ENCODE measurements around the gene SUFU. TPM values are rescaled to one million over a fixed set of nuclear protein-coding genes. Genes with fewer than 3 reads are reported as not detected.

SUFU gene
- total RNA-seq, 1 donor from 2014 or later = 4.2 TPM

GRCh38 chr10:102564209-102564834, 60.5 kb downstream of the SUFU start:
- Histone ChIP-seq H3K4me1 (ENCODE audit: control insufficient read depth in 3 of 3, insufficient read depth in 3 of 3, low read length in 3 of 3) (peaks cover 0 to 17% (median 5%) of the 10 kb centered on the region in 3 donors), H3K27ac (ENCODE audit: low read depth, low read length) (no peak overlapping the region), H3K36me3 (ENCODE audit: control insufficient read depth in 3 of 3, insufficient read depth in 3 of 3, low read length in 3 of 3) (no peaks in the 10 kb centered on the region), H3K27me3 (ENCODE audit: control insufficient read depth in 3 of 3, insufficient read depth in 3 of 3, low read length in 3 of 3) (no peaks in the 10 kb centered on the region), H3K4me3 (ENCODE audit: low read length in 3 of 3) (no peak overlapping the region), H3K9me3 (ENCODE audit: control insufficient read depth in 3 of 3, low read length in 3 of 3) (no peaks in the 10 kb centered on the region), H3K9ac (ENCODE audit: low read depth in 1 of 3, low read length in 3 of 3) (no peak overlapping the region)

DNA sequence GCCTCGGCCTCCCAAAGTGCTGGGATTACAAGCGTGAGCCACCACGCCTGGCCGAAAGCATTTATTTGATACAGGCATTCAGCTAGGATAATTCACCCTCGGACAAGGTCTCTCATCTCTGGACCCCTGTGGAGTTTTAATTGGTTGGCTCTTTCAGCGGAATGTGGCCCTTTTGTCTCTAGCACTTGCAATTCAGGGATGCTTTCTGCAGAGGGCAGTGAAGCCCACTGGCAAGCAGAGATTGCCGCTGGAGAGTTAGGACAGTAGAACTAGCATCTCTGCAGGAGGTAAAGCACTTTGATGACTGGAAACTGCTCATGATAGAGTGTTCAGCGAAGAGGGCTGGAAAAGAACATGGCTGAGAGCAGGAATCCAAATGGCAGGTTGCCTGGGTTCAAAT, 62.0 kb downstream of the SUFU start:
- Histone ChIP-seq H3K4me3 (ENCODE audit: low read length in 3 of 3) (no peak overlapping the region), H3K27me3 (ENCODE audit: control insufficient read depth in 3 of 3, insufficient read depth in 3 of 3, low read length in 3 of 3) (no peaks in the 10 kb centered on the region), H3K27ac (ENCODE audit: low read depth, low read length) (no peak overlapping the region), H3K4me1 (ENCODE audit: control insufficient read depth in 3 of 3, insufficient read depth in 3 of 3, low read length in 3 of 3) (peaks cover 0 to 11% (median 0%) of the 10 kb centered on the region in 3 donors), H3K9me3 (ENCODE audit: control insufficient read depth in 3 of 3, low read length in 3 of 3) (no peaks in the 10 kb centered on the region), H3K36me3 (ENCODE audit: control insufficient read depth in 3 of 3, insufficient read depth in 3 of 3, low read length in 3 of 3) (no peaks in the 10 kb centered on the region), H3K9ac (ENCODE audit: low read depth in 1 of 3, low read length in 3 of 3) (no peak overlapping the region)

DNA sequence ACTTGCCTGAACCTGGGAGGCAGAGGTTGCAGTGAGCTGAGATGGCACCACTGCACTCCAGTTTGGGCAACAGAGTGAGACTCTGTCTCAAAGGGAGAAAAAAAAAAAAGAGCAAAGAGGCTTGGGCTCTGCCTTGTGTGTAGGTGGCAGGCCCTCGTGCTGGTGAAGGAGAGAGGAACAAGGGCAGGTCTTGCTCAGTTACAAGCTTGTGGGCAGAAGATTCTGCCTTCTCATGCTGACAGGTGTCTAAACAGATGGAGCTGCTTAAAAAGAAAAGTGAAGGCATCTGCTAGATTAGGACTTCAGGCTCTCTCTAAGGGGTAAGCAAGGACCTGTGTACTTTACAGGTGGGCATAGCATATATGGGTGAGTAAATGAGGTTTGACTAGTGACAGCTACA, 75.0 kb downstream of the SUFU start:
- no peaks in the 10 kb centered on the region for H3K27me3 ChIP-seq (ENCODE audit: control insufficient read depth in 3 of 3, insufficient read depth in 3 of 3, low read length in 3 of 3)
- H3K4me1 ChIP-seq (ENCODE audit: control insufficient read depth in 3 of 3, insufficient read depth in 3 of 3, low read length in 3 of 3) = peaks cover 0 to 18% (median 15%) of the 10 kb centered on the region in 3 donors
- H3K9me3 ChIP-seq (ENCODE audit: control insufficient read depth in 3 of 3, low read length in 3 of 3) = no peaks in the 10 kb centered on the region
- H3K9ac ChIP-seq (ENCODE audit: low read depth in 1 of 3, low read length in 3 of 3) = no peak overlapping the region
- no peak overlapping the region for H3K27ac ChIP-seq (ENCODE audit: low read depth, low read length)
- no peaks in the 10 kb centered on the region for H3K36me3 ChIP-seq (ENCODE audit: control insufficient read depth in 3 of 3, insufficient read depth in 3 of 3, low read length in 3 of 3)
- no peak overlapping the region for H3K4me3 ChIP-seq (ENCODE audit: low read length in 3 of 3)

GRCh38 chr10:102579328-102579727, 75.6 kb downstream of the SUFU start:
- Histone ChIP-seq H3K27me3 (ENCODE audit: control insufficient read depth in 3 of 3, insufficient read depth in 3 of 3, low read length in 3 of 3) (no peaks in the 10 kb centered on the region), H3K9ac (ENCODE audit: low read depth in 1 of 3, low read length in 3 of 3) (no peak overlapping the region), H3K4me3 (ENCODE audit: low read length in 3 of 3) (no peak overlapping the region), H3K27ac (ENCODE audit: low read depth, low read length) (no peak overlapping the region), H3K4me1 (ENCODE audit: control insufficient read depth in 3 of 3, insufficient read depth in 3 of 3, low read length in 3 of 3) (peaks cover 0 to 18% (median 15%) of the 10 kb centered on the region in 3 donors), H3K9me3 (ENCODE audit: control insufficient read depth in 3 of 3, low read length in 3 of 3) (no peaks in the 10 kb centered on the region), H3K36me3 (ENCODE audit: control insufficient read depth in 3 of 3, insufficient read depth in 3 of 3, low read length in 3 of 3) (no peaks in the 10 kb centered on the region)

DNA sequence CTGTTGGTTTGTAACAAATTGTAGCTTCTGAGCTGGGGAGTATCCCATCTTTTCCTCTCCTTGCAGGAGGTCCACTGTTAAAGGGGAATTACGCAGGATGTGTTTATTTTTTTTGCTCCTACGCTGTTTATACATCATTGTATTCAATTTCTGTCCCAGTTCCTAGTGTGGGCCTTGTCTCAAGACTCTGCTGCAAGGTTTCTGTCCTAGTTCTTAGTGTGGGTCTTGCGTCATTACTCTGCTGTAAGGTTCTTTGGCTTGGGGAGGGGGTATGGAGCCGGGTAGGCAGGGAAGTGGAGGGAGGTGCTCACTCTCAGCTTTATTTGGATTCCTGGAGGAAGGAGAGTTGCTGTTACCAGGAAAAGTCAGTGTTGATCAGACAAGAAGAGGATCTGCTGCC, 76.5 kb downstream of the SUFU start:
- Histone ChIP-seq H3K9me3 (ENCODE audit: control insufficient read depth in 3 of 3, low read length in 3 of 3) (no peaks in the 10 kb centered on the region), H3K36me3 (ENCODE audit: control insufficient read depth in 3 of 3, insufficient read depth in 3 of 3, low read length in 3 of 3) (no peaks in the 10 kb centered on the region), H3K27me3 (ENCODE audit: control insufficient read depth in 3 of 3, insufficient read depth in 3 of 3, low read length in 3 of 3) (no peaks in the 10 kb centered on the region), H3K27ac (ENCODE audit: low read depth, low read length) (no peak overlapping the region), H3K9ac (ENCODE audit: low read depth in 1 of 3, low read length in 3 of 3) (no peak overlapping the region), H3K4me3 (ENCODE audit: low read length in 3 of 3) (no peak overlapping the region), H3K4me1 (ENCODE audit: control insufficient read depth in 3 of 3, insufficient read depth in 3 of 3, low read length in 3 of 3) (peaks cover 0 to 17% (median 14%) of the 10 kb centered on the region in 3 donors)

- no peak overlapping the region for H3K4me3 ChIP-seq (ENCODE audit: low read length in 3 of 3)
- H3K9ac ChIP-seq (ENCODE audit: low read depth in 1 of 3, low read length in 3 of 3) = no peak overlapping the region
- no peaks in the 10 kb centered on the region for H3K9me3 ChIP-seq (ENCODE audit: control insufficient read depth in 3 of 3, low read length in 3 of 3)
- H3K27ac ChIP-seq (ENCODE audit: low read depth, low read length) = no peak overlapping the region
- H3K4me1 ChIP-seq (ENCODE audit: control insufficient read depth in 3 of 3, insufficient read depth in 3 of 3, low read length in 3 of 3) = peaks cover 0 to 10% (median 9%) of the 10 kb centered on the region in 3 donors
- H3K27me3 ChIP-seq (ENCODE audit: control insufficient read depth in 3 of 3, insufficient read depth in 3 of 3, low read length in 3 of 3) = no peaks in the 10 kb centered on the region
- no peaks in the 10 kb centered on the region for H3K36me3 ChIP-seq (ENCODE audit: control insufficient read depth in 3 of 3, insufficient read depth in 3 of 3, low read length in 3 of 3)
These were observed 77.6 kb downstream of the SUFU start for GRCh38 chr10:102581401-102581800.

- no peaks in the 10 kb centered on the region for H3K9me3 ChIP-seq (ENCODE audit: control insufficient read depth in 3 of 3, low read length in 3 of 3)
These were observed 78.3 kb downstream of the SUFU start for GRCh38 chr10:102581981-102582580.

GRCh38 chr10:102583435-102584417, 80.0 kb downstream of the SUFU start:
- no peak overlapping the region for H3K27ac ChIP-seq (ENCODE audit: low read depth, low read length)
- no peak overlapping the region for H3K9ac ChIP-seq (ENCODE audit: low read depth in 1 of 3, low read length in 3 of 3)
- peaks cover 0 to 10% (median 9%) of the 10 kb centered on the region in 3 donors for H3K4me1 ChIP-seq (ENCODE audit: control insufficient read depth in 3 of 3, insufficient read depth in 3 of 3, low read length in 3 of 3)
- no peaks in the 10 kb centered on the region for H3K36me3 ChIP-seq (ENCODE audit: control insufficient read depth in 3 of 3, insufficient read depth in 3 of 3, low read length in 3 of 3)
- H3K4me3 ChIP-seq (ENCODE audit: low read length in 3 of 3) = no peak overlapping the region
- H3K27me3 ChIP-seq (ENCODE audit: control insufficient read depth in 3 of 3, insufficient read depth in 3 of 3, low read length in 3 of 3) = no peaks in the 10 kb centered on the region
- no peaks in the 10 kb centered on the region for H3K9me3 ChIP-seq (ENCODE audit: control insufficient read depth in 3 of 3, low read length in 3 of 3)

More at GRCh38 chr10:102581981-102582580, 78.3 kb downstream of the SUFU start:
- Histone ChIP-seq H3K4me1 (ENCODE audit: control insufficient read depth in 3 of 3, insufficient read depth in 3 of 3, low read length in 3 of 3) (peaks cover 0 to 10% (median 9%) of the 10 kb centered on the region in 3 donors), H3K4me3 (ENCODE audit: low read length in 3 of 3) (no peak overlapping the region), H3K27ac (ENCODE audit: low read depth, low read length) (no peak overlapping the region), H3K27me3 (ENCODE audit: control insufficient read depth in 3 of 3, insufficient read depth in 3 of 3, low read length in 3 of 3) (no peaks in the 10 kb centered on the region), H3K36me3 (ENCODE audit: control insufficient read depth in 3 of 3, insufficient read depth in 3 of 3, low read length in 3 of 3) (no peaks in the 10 kb centered on the region), H3K9ac (ENCODE audit: low read depth in 1 of 3, low read length in 3 of 3) (peak overlapping the region in 1 of 3 donors; percentile 40)

- Histone ChIP-seq H3K9ac (ENCODE audit: low read depth in 1 of 3, low read length in 3 of 3) (peak overlapping the region in 1 of 3 donors; percentile 25), H3K36me3 (ENCODE audit: control insufficient read depth in 3 of 3, insufficient read depth in 3 of 3, low read length in 3 of 3) (no peaks in the 10 kb centered on the region)
These were observed 81.3 kb downstream of the SUFU start for GRCh38 chr10:102585026-102585425.

More at GRCh38 chr10:102585026-102585425, 81.3 kb downstream of the SUFU start:
- Histone ChIP-seq H3K27me3 (ENCODE audit: control insufficient read depth in 3 of 3, insufficient read depth in 3 of 3, low read length in 3 of 3) (no peaks in the 10 kb centered on the region), H3K4me3 (ENCODE audit: low read length in 3 of 3) (no peak overlapping the region), H3K9me3 (ENCODE audit: control insufficient read depth in 3 of 3, low read length in 3 of 3) (no peaks in the 10 kb centered on the region), H3K27ac (ENCODE audit: low read depth, low read length) (no peak overlapping the region), H3K4me1 (ENCODE audit: control insufficient read depth in 3 of 3, insufficient read depth in 3 of 3, low read length in 3 of 3) (peaks cover 0 to 5% (median 3%) of the 10 kb centered on the region in 3 donors)
